HepG2 (cell line): ENCODE measurements around the gene JMJD8. TPM values are rescaled to one million over a fixed set of nuclear protein-coding genes. Genes with fewer than 3 reads are reported as not detected.

Source experiments
- GABPA ChIP-seq, 2 experiments: IDR thresholded peaks; 2 replicates each; pipeline ENCODE4 v1.6.1; 2011 to 2016; ENCODE audit warnings: low read depth in 2 of 2, low read length in 1 of 2, missing biosample characterization in 1 of 2, missing genetic modification characterization in 1 of 2
- GATAD2A ChIP-seq: IDR thresholded peaks from 2 replicates; pipeline ENCODE4 v1.6.1; 2016
- KLF9 ChIP-seq: IDR thresholded peaks from 2 replicates; pipeline ENCODE4 v1.6.1; 2016; ENCODE audit warnings: low read depth
- MXI1 ChIP-seq: IDR thresholded peaks from 3 replicates; pipeline ENCODE4 v1.6.1; 2012; ENCODE audit warnings: low read depth, low read length, inconsistent platforms, borderline replicate concordance
- ZBTB38 ChIP-seq: sonication (generic); formaldehyde crosslinking; IDR thresholded peaks from 2 replicates; pipeline ENCODE4 v1.5.1; 2020; ENCODE audit warnings: mild to moderate bottlenecking, missing genetic modification reagents
- ZNF281 ChIP-seq: sonication (generic); formaldehyde crosslinking; IDR thresholded peaks from 2 replicates; pipeline ENCODE4 v1.4.0; 2020; ENCODE audit warnings: missing genetic modification reagents, borderline replicate concordance
- ZNF317 ChIP-seq: sonication (generic); formaldehyde crosslinking; IDR thresholded peaks from 2 replicates; pipeline ENCODE4 v1.5.0; 2020; ENCODE audit warnings: mild to moderate bottlenecking, missing genetic modification reagents
- ZNF724P ChIP-seq: sonication (generic); formaldehyde crosslinking; IDR thresholded peaks from 2 replicates; pipeline ENCODE4 v1.8.0; 2022; ENCODE audit warnings: missing genetic modification reagents, borderline replicate concordance
- polyA plus RNA-seq, 8 experiments: library from polyadenylated mRNA; depleted of rRNA in 3 of 8; stranded (reverse) in 7 of 8; unstranded in 1 of 8; fragments of >200 nt; fragmentation: Illumina TruSeq in 4 of 8; extraction: Trizol in 4 of 8; gene quantifications; 2 replicates each; pipeline versions ENCODE4 v1.2.1 to v1.2.3, GENCODE V29; 2011 to 2016; ENCODE audit warnings: low read depth in 4 of 8, missing spikeins in 1 of 8, mixed read lengths in 1 of 8; ENCODE audit not compliant: insufficient read depth in 1 of 8
- total RNA-seq, 5 experiments: library from RNA; depleted of rRNA; stranded (reverse); fragments of >200 nt; fragmentation: Illumina TruSeq; extraction: Trizol; gene quantifications; 2 replicates each; pipeline ENCODE4 v1.2.3, GENCODE V29; 2016; ENCODE audit warnings: low read depth in 1 of 5
- TF ChIP-seq, protein P1 (sequence below): sonication (generic); formaldehyde crosslinking; IDR thresholded peaks from 2 replicates; pipeline ENCODE4 v1.5.1; 2020; ENCODE audit warnings: mild to moderate bottlenecking, missing genetic modification reagents, borderline replicate concordance
- TF ChIP-seq, protein P2 (sequence below), 2 experiments: sonication (generic) in 1 of 2; formaldehyde crosslinking in 1 of 2; IDR thresholded peaks; 2 replicates each; pipeline versions ENCODE4 v1.4.0 to v1.6.1; 2018 to 2020; ENCODE audit warnings: missing genetic modification reagents in 2 of 2, borderline replicate concordance in 1 of 2, low read depth in 1 of 2, mild to moderate bottlenecking in 1 of 2, missing biosample characterization in 1 of 2
- TF ChIP-seq, protein P3 (sequence below): sonication (generic); formaldehyde crosslinking; IDR thresholded peaks from 2 replicates; pipeline ENCODE4 v1.9.0; 2022; ENCODE audit warnings: missing genetic modification reagents, mild to moderate bottlenecking, borderline replicate concordance
- TF ChIP-seq, protein P4 (sequence below): sonication (generic); formaldehyde crosslinking; conservative IDR thresholded peaks from 2 replicates; pipeline ENCODE4 v1.8.0; 2022; ENCODE audit warnings: mild to moderate bottlenecking, moderate library complexity, missing genetic modification reagents

JMJD8 gene
- total and polyA plus RNA-seq, 2 of the 13 experiments (the other 11 are each of a cell fraction or from before 2014, with no cell fraction given), result 2.6 to 11.8 TPM

DNA sequence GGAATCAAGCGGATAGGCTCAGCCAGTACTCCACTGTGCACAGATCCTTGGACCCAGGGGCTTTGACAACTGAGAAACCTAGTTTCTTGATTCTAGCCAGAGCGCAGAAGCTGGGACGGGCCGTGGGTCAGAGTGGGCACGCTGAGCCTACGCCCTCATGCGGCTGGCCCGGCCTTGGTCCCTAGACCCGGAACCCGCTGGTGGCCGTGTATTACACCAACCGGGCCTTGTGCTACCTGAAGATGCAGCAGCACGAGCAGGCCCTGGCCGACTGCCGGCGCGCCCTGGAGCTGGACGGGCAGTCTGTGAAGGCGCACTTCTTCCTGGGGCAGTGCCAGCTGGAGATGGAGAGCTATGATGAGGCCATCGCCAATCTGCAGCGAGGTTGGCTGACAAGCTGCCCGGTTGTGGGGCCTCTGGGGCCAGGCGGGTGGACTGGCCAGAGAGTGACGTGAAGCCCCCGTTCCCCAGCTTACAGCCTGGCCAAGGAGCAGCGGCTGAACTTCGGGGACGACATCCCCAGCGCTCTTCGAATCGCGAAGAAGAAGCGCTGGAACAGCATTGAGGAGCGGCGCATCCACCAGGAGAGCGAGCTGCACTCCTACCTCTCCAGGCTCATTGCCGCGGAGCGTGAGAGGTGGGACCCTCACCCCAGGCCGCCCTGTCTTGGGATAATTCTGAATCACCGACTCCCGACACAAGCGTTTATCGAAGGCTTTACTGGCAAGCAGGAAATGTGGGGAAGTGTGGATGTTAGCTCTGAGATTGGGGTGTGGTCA, 3.0 kb downstream of the JMJD8 start (continued):
- TF ChIP-seq ZNF724P, result 0 out of 2 replicates have a peak, but pooled peaks have one; percentile 16
- TF ChIP-seq, protein P1, sequence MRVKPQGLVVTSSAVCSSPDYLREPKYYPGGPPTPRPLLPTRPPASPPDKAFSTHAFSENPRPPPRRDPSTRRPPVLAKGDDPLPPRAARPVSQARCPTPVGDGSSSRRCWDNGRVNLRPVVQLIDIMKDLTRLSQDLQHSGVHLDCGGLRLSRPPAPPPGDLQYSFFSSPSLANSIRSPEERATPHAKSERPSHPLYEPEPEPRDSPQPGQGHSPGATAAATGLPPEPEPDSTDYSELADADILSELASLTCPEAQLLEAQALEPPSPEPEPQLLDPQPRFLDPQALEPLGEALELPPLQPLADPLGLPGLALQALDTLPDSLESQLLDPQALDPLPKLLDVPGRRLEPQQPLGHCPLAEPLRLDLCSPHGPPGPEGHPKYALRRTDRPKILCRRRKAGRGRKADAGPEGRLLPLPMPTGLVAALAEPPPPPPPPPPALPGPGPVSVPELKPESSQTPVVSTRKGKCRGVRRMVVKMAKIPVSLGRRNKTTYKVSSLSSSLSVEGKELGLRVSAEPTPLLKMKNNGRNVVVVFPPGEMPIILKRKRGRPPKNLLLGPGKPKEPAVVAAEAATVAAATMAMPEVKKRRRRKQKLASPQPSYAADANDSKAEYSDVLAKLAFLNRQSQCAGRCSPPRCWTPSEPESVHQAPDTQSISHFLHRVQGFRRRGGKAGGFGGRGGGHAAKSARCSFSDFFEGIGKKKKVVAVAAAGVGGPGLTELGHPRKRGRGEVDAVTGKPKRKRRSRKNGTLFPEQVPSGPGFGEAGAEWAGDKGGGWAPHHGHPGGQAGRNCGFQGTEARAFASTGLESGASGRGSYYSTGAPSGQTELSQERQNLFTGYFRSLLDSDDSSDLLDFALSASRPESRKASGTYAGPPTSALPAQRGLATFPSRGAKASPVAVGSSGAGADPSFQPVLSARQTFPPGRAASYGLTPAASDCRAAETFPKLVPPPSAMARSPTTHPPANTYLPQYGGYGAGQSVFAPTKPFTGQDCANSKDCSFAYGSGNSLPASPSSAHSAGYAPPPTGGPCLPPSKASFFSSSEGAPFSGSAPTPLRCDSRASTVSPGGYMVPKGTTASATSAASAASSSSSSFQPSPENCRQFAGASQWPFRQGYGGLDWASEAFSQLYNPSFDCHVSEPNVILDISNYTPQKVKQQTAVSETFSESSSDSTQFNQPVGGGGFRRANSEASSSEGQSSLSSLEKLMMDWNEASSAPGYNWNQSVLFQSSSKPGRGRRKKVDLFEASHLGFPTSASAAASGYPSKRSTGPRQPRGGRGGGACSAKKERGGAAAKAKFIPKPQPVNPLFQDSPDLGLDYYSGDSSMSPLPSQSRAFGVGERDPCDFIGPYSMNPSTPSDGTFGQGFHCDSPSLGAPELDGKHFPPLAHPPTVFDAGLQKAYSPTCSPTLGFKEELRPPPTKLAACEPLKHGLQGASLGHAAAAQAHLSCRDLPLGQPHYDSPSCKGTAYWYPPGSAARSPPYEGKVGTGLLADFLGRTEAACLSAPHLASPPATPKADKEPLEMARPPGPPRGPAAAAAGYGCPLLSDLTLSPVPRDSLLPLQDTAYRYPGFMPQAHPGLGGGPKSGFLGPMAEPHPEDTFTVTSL, result 0 out of 2 replicates have a peak, but pooled peaks have one; percentile 15
- 0 out of 2 replicates have a peak, but pooled peaks have one; percentile 47 for TF ChIP-seq ZNF317 (CRISPR knock-in tag)
- TF ChIP-seq, protein P2, sequence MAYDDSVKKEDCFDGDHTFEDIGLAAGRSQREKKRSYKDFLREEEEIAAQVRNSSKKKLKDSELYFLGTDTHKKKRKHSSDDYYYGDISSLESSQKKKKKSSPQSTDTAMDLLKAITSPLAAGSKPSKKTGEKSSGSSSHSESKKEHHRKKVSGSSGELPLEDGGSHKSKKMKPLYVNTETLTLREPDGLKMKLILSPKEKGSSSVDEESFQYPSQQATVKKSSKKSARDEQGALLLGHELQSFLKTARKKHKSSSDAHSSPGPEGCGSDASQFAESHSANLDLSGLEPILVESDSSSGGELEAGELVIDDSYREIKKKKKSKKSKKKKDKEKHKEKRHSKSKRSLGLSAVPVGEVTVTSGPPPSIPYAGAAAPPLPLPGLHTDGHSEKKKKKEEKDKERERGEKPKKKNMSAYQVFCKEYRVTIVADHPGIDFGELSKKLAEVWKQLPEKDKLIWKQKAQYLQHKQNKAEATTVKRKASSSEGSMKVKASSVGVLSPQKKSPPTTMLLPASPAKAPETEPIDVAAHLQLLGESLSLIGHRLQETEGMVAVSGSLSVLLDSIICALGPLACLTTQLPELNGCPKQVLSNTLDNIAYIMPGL (CRISPR knock-in tag; IDR thresholded peaks at IDR 0.05; ENCODE audit: borderline replicate concordance in 1 of 2, low read depth in 1 of 2), result peak; percentile 69 to 72; a peak in 3 of 4 replicates
- TF ChIP-seq, protein P3, sequence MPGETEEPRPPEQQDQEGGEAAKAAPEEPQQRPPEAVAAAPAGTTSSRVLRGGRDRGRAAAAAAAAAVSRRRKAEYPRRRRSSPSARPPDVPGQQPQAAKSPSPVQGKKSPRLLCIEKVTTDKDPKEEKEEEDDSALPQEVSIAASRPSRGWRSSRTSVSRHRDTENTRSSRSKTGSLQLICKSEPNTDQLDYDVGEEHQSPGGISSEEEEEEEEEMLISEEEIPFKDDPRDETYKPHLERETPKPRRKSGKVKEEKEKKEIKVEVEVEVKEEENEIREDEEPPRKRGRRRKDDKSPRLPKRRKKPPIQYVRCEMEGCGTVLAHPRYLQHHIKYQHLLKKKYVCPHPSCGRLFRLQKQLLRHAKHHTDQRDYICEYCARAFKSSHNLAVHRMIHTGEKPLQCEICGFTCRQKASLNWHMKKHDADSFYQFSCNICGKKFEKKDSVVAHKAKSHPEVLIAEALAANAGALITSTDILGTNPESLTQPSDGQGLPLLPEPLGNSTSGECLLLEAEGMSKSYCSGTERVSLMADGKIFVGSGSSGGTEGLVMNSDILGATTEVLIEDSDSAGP (CRISPR knock-in tag), result peak; percentile 70; the same call in 1 of the 2 replicates
- TF ChIP-seq ZNF281 (CRISPR knock-in tag), result peak; percentile 12; the same call in 1 of the 2 replicates
- TF ChIP-seq, protein P4, sequence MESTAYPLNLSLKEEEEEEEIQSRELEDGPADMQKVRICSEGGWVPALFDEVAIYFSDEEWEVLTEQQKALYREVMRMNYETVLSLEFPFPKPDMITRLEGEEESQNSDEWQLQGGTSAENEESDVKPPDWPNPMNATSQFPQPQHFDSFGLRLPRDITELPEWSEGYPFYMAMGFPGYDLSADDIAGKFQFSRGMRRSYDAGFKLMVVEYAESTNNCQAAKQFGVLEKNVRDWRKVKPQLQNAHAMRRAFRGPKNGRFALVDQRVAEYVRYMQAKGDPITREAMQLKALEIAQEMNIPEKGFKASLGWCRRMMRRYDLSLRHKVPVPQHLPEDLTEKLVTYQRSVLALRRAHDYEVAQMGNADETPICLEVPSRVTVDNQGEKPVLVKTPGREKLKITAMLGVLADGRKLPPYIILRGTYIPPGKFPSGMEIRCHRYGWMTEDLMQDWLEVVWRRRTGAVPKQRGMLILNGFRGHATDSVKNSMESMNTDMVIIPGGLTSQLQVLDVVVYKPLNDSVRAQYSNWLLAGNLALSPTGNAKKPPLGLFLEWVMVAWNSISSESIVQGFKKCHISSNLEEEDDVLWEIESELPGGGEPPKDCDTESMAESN (CRISPR knock-in tag), result 0 out of 2 replicates have a peak, but pooled peaks have one; percentile 15
- TF ChIP-seq GATAD2A (CRISPR knock-in tag), result 0 out of 2 replicates have a peak, but pooled peaks have one; percentile 12
- peak; percentile 40; the same call in 1 of the 3 replicates for TF ChIP-seq MXI1
- no peak; the same call in 1 of the 2 replicates for TF ChIP-seq ZBTB38 (CRISPR knock-in tag)
- no peak for TF ChIP-seq KLF9 (CRISPR knock-in tag)
- no peak; the same call in 1 of the 2 replicates for TF ChIP-seq GABPA (IDR thresholded peaks at IDR 0.05; ENCODE audit: low read depth, low read length)
- peak; percentile 54; the same call in 1 of the 2 replicates for TF ChIP-seq GABPA (CRISPR knock-in tag; IDR thresholded peaks at IDR 0.05; ENCODE audit: low read depth)
